ENCODE results near the gene PHLPP1. TPM values are rescaled to one million over a fixed set of nuclear protein-coding genes. Genes with fewer than 3 reads are reported as not detected.

PHLPP1 gene
- total and polyA plus RNA-seq, 5 experiments from 2014 or later, result 0.17 to 9.4 (median 0.44) TPM

DNA sequence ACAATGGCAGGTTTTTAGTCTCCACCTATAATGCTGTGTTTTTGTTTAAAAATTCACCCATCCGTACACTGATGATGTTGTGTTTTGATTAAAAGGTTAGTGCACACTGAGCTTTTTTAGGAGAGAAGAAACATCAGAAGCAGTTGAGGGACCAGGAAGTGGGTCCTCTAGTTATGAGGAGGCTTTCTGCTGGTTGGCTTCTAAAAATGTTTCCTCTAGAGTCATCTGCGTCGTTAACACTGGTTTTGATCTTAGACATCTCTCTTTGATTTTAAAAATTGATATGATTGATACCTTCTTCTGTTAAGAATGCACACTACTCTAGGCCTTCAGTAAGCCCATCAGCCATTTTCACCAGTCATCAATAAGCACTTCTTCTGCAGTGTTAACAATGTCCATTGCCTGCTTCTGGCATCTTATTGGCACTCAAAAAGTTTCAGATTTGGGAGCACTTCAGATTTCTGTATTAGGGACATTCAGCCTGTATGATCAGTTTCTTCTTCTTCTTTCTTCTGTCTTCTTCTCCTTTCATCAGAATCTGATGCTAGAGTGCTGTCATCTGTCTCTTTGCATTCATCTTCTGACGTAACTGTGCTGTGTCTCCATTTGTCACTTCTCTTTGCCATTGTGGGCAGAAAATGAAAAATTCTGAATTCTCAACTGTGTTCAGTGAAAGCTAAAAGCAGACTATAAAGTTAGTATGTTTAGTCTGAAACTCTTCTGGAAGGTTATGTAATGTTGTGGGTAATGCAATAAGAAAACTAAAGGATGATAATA is 56.3 kb downstream of the PHLPP1 start:
- peaks cover 6 to 24% (median 13%) of the 10 kb centered on the region in 4 donors for H3K4me1 Mint-ChIP-seq
- peak in 2 of 10 donors; percentile 25 to 27 for DNase-seq
- H3K9me3 Mint-ChIP-seq, result peaks cover 0 to 2% (median 0%) of the 10 kb centered on the region in 9 donors
- peak; percentile 39 to 73 for ATAC-seq
- POLR2A ChIA-PET, result no interaction called here
- H3K4me3 Mint-ChIP-seq, result peak overlapping the region in 2 of 10 donors; percentile 3 to 6
- peak overlapping the region in 4 of 10 donors; percentile 6 to 61 (median 54) for H3K27ac Mint-ChIP-seq
- peaks cover 0 to 2% (median 0%) of the 10 kb centered on the region in 5 donors for H3K27me3 Mint-ChIP-seq
- H3K36me3 Mint-ChIP-seq, result peaks cover 0 to 3% (median 2%) of the 10 kb centered on the region in 3 donors

DNA sequence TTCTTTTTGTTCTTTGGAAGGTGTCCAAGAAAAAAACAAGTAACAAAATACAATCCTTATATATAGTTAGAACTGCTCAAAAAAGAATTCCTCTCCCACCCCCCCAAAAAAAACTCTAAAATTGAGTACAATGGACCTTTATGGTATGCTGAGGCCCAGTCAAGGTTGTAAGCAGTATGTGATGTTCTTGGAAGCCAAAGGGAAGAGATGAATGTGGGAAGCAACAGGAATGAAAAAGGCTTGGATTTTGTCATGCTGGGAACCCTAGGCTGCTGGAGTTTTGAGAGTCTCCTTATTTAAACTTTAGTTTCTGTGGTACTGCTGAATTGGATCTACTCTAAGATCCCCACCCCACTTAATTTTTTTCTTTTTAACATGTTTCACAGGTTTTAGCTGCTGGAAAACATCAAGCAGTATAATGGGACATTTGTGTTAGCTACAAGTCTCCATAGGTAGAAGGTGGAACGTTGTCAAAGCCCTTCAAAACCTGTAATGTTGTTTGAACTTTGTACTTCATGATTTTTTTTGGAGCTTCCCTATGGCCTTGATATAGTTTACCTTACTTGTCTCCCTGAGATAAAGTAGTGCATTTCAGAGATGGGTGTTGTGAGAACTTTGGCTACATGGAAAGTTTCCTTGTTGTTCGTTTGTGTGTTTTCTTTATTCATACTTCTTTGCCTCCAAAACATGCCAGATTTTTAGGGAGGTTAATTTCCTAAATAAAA is 57.7 kb downstream of the PHLPP1 start:
- Mint-ChIP-seq H3K9me3 (peaks cover 0 to 2% (median 0%) of the 10 kb centered on the region in 9 donors), H3K36me3 (peaks cover 0 to 3% (median 2%) of the 10 kb centered on the region in 3 donors), H3K27ac (no peak overlapping the region), H3K27me3 (peaks cover 0 to 2% (median 0%) of the 10 kb centered on the region in 5 donors), H3K4me3 (no peak overlapping the region), H3K4me1 (peaks cover 6 to 18% (median 10%) of the 10 kb centered on the region in 4 donors)
- DNase-seq, result no peak
- no peak for ATAC-seq
- POLR2A ChIA-PET, result no interaction called here

DNA sequence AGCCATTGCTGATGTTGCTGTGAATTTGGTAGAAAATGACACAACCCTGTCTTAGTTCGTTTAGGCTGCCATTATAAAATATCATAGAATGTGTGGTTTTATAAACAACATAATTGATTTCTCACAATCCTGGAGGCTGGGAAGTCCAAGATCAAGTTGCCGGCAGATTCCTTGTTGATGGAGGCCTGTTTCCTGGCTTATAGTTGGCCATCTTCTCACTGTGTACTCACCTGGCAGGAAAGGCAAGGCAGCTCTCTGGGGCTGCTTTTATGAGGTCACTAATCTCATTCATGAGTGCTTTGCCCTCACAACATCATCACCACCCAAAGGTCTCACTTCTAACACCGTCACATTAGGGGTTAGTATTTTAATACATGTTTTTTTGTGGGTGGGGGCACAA is 58.4 kb downstream of the PHLPP1 start:
- POLR2A ChIA-PET, result no interaction called here
- H3K4me1 Mint-ChIP-seq, result peaks cover 6 to 12% (median 9%) of the 10 kb centered on the region in 4 donors
- no peak for DNase-seq
- H3K27ac Mint-ChIP-seq, result peak overlapping the region in 1 of 10 donors; percentile 40
- peaks cover 0 to 2% (median 0%) of the 10 kb centered on the region in 9 donors for H3K9me3 Mint-ChIP-seq
- no peak for ATAC-seq
- H3K27me3 Mint-ChIP-seq, result peaks cover 0 to 2% (median 0%) of the 10 kb centered on the region in 5 donors
- peaks cover 0 to 3% (median 2%) of the 10 kb centered on the region in 3 donors for H3K36me3 Mint-ChIP-seq
- no peak overlapping the region for H3K4me3 Mint-ChIP-seq

DNA sequence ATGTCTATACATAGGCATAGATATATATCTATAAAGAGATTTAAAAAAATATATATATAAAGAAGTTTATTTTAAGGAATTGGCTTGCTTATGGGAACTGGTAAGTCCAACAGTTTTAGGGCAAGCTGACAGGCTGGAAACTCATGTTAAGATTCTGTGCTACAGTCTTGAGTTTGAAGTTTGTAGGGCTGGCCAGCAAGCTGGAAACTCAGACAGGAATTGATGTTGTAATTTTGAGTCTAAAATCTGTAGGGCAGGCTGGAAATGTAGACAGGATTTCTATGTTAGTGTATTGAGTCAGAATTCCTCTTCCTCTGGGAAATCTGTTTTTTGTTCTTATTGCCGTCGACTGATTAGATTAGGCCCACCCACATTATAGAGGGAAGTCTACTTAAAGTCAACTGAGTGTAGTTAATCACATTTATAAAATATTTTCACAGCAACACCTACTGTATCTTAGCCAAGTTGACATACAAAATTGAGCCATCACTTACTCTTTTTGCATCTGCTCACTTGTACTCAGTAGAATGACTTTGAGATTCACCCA is 60.8 kb downstream of the PHLPP1 start:
- DNase-seq, result no peak
- Mint-ChIP-seq H3K27me3 (peaks cover 0 to 2% (median 0%) of the 10 kb centered on the region in 5 donors), H3K4me1 (peaks cover 8 to 16% (median 9%) of the 10 kb centered on the region in 4 donors), H3K36me3 (peaks cover 0 to 3% (median 2%) of the 10 kb centered on the region in 3 donors), H3K9me3 (peaks cover 0 to 2% (median 0%) of the 10 kb centered on the region in 9 donors), H3K27ac (no peak overlapping the region), H3K4me3 (no peak overlapping the region)
- no peak for ATAC-seq
- POLR2A ChIA-PET, result no interaction called here

DNA sequence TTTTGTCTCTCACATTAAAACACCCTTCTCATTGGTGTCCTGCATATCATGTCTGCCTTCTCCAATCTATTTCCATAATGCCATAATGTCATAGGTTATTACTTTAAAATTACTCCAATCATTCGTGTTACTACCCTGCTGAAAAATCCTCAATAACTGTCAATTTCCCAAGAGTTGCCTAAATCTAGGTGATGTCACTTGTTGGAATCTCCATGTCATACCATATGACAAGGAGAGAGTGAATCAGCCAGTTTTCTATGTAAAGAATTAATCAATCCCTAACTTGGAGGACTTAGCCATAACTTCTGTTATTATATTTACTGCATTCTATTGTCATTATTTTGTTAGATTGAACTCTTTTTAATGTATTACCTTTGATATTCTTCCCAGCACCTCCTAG is 62.5 kb downstream of the PHLPP1 start:
- ATAC-seq (no peak), DNase-seq (no peak)
- Mint-ChIP-seq H3K4me1 (peaks cover 0 to 7% (median 3%) of the 10 kb centered on the region in 4 donors), H3K27me3 (peaks cover 0 to 2% (median 0%) of the 10 kb centered on the region in 5 donors), H3K36me3 (peaks cover 0 to 3% (median 2%) of the 10 kb centered on the region in 3 donors), H3K4me3 (no peak overlapping the region), H3K27ac (no peak overlapping the region), H3K9me3 (peaks cover 0 to 2% (median 0%) of the 10 kb centered on the region in 9 donors)
- POLR2A ChIA-PET, result no interaction called here

DNA sequence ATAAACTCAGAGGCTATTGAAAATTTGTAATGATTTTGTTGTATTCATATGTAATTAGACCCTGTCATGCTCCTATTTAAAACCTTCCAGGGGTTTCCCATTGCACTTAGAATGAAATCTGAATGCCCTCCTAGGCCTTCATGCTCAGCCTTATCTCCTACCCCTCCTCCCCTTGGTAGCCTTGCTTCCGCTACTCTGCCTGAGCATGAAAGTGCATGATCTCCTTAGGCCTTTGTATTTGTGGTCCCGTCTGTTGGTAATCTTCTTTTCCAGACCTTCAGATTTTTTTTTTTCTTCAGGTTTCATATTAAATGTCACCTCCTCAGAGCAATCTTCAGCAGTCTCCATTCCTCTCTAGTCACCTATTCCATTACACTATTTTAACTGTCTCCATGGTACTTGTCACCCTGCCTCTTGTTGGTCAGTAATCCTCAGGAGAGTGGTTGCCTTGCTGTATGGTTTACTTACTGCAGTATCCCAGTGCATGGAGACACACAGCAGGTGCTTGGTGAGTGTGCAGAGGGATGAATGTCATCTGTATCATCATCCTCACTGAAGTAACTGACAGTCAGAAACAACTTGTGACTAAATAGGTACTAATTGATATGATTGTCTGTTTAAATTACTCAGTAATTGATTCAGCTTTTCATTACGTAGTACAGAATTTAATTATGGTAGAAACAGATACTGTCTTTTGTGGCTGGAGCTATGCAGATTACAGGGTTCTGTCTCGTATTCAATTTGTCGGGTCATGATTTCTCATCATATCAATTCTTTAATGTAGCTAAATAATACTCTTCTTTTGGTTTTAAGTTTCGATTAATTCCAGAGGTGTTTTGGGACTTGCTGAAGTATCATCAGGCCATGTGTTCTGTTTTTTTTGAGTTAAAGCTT is 63.9 kb downstream of the PHLPP1 start:
- H3K9me3 Mint-ChIP-seq, result peaks cover 0 to 2% (median 0%) of the 10 kb centered on the region in 9 donors
- no peak overlapping the region for H3K27ac Mint-ChIP-seq
- no peak for ATAC-seq
- peaks cover 0 to 2% (median under 1%) of the 10 kb centered on the region in 3 donors for H3K36me3 Mint-ChIP-seq
- peaks cover 3 to 15% (median 8%) of the 10 kb centered on the region in 4 donors for H3K4me1 Mint-ChIP-seq
- DNase-seq, result no peak
- H3K4me3 Mint-ChIP-seq, result no peak overlapping the region
- POLR2A ChIA-PET, result no interaction called here
- peaks cover 0 to 2% (median 0%) of the 10 kb centered on the region in 5 donors for H3K27me3 Mint-ChIP-seq

DNA sequence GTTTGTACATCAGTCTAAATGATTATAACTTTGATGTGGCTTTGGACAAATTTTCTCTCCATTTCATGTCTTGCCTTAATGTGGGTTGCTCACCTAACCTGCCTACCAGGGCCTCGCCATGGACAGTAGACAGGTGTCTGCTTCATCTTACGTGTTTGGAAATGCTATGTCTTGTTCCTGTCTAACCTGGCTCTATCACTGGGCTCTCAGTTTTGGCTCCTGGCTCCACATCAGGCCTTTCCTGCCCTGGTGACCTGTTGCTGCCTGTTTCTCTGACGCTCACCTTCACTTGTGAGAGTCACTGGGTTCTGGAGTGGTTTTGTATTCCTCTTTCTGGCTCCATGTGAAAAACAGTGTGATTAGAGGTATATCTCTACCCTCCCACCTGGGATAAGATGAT is 65.9 kb downstream of the PHLPP1 start:
- Mint-ChIP-seq H3K27ac (no peak overlapping the region), H3K36me3 (no peaks in the 10 kb centered on the region), H3K9me3 (no peaks in the 10 kb centered on the region), H3K27me3 (peaks cover 0 to 2% (median 0%) of the 10 kb centered on the region in 5 donors), H3K4me3 (no peak overlapping the region), H3K4me1 (peaks cover 6 to 27% (median 19%) of the 10 kb centered on the region in 4 donors)
- ATAC-seq (no peak), DNase-seq (no peak)
- POLR2A ChIA-PET, result no interaction called here

DNA sequence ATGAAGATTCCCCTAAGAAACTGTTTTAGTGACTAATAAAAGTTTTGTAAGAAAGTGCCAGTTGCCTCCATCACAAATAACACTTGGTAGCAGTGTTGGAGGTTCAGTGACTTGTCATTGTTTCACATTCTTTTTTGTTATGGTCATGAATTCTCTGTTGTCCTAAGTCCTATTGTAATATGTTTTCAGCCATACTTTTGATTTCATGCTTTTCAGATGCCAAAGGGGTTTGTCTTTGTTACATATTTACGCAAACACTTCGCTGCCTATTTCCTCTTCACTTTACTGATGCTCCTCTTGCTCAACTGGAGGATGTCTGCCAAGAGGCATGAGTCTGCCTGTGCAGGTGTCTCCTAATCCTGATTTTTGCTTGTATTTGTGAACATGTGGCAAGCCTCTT is 66.6 kb downstream of the PHLPP1 start:
- ATAC-seq (no peak), DNase-seq (no peak)
- Mint-ChIP-seq H3K27me3 (peaks cover 0 to 2% (median 0%) of the 10 kb centered on the region in 5 donors), H3K4me3 (no peak overlapping the region), H3K4me1 (peaks cover 6 to 27% (median 19%) of the 10 kb centered on the region in 4 donors), H3K27ac (peak overlapping the region in 1 of 10 donors; percentile 5), H3K36me3 (no peaks in the 10 kb centered on the region), H3K9me3 (no peaks in the 10 kb centered on the region)
- POLR2A ChIA-PET, result no interaction called here

DNA sequence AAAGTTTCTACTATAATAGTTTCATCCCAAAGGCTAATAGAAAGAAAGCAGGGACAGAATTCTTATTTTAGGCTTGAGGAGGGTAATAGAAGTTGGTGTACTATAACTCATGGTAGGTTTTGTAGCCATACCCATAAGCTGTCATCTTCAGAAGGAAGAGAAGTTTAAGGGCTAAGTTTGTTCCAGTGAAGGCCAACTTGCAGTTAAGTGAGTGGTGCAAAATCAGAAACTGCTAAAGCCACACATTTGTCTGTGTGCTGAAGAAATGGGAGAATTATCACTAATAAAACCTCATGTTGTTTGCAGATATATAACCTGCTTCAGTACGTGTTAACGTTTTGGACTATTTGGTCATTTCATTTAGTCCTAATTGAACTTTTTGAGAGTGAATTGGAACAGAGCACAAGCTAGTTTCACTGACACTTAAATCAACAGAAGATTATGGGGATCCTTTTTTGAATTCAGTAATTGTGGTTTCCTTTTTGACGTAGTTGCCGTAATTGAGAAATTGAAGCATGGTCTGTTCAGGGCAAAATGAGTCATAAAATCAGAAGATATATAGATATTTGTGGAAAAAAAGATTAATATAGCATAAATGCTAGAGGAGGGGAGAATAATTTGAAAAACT is 69.1 kb downstream of the PHLPP1 start:
- peak overlapping the region in 3 of 10 donors; percentile 19 to 56 (median 24) for H3K4me3 Mint-ChIP-seq
- H3K36me3 Mint-ChIP-seq, result no peaks in the 10 kb centered on the region
- peak in 1 of 2 donors; percentile 32 for ATAC-seq
- H3K27me3 Mint-ChIP-seq, result no peaks in the 10 kb centered on the region
- H3K4me1 Mint-ChIP-seq, result peaks cover 12 to 40% (median 35%) of the 10 kb centered on the region in 4 donors
- H3K9me3 Mint-ChIP-seq, result no peaks in the 10 kb centered on the region
- peak overlapping the region in 3 of 10 donors; percentile 5 to 48 (median 29) for H3K27ac Mint-ChIP-seq
- no peak for DNase-seq
- POLR2A ChIA-PET, result no interaction called here

DNA sequence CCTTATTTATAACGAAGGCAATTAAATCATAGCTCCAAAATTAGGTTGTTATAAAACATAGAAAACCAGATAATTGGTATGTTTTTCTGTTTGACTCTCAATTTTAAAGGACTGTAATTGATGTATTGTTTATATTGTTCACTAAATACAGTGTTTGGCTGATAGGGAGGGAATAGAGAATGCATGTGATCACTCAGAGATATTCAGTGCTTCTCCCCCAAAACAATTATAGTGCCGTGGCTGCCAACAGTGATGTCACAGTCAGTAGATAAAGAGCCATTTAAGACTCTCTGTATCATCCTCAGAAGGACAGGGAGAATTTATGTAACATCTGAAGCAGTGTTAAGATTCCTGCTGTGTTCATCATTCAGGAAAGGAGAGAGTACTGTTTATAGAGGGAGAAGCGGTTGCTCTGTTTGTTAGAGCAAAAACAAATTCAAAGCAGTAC is 69.6 kb downstream of the PHLPP1 start:
- ATAC-seq (no peak), DNase-seq (no peak)
- Mint-ChIP-seq H3K36me3 (no peaks in the 10 kb centered on the region), H3K27ac (peak overlapping the region in 2 of 10 donors; percentile 5 to 21), H3K27me3 (no peaks in the 10 kb centered on the region), H3K9me3 (no peaks in the 10 kb centered on the region), H3K4me3 (peak overlapping the region in 1 of 10 donors; percentile 24), H3K4me1 (peaks cover 12 to 44% (median 38%) of the 10 kb centered on the region in 4 donors)
- POLR2A ChIA-PET, result no interaction called here

DNA sequence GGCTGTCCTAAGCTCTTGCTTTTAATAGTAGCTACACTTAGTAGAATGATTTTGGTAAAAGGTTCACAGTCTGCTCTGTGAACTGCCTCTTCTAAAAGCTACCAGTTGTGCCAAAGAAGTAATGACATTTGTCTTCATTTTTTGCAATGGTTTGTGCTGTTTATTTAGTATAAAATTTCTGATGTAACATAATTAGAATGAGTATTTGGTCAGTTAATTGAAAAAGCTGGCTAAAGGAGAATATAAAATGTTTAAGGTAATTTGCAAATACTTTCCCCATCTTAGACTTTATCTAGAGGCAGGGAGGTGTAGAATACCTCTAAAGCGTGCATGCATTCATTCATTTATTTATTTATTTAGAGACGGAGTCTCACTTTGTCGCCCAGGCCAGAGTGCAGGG is 71.3 kb downstream of the PHLPP1 start:
- peaks cover 18 to 57% (median 50%) of the 10 kb centered on the region in 4 donors for H3K4me1 Mint-ChIP-seq
- no peak overlapping the region for H3K27ac Mint-ChIP-seq
- H3K9me3 Mint-ChIP-seq, result no peaks in the 10 kb centered on the region
- DNase-seq (no peak), ATAC-seq (no peak)
- H3K27me3 Mint-ChIP-seq, result no peaks in the 10 kb centered on the region
- no peaks in the 10 kb centered on the region for H3K36me3 Mint-ChIP-seq
- H3K4me3 Mint-ChIP-seq, result no peak overlapping the region
- POLR2A ChIA-PET, result no interaction called here
